Ovary (tissue), 3 donors: ENCODE measurements around the gene DENND1B.

Experiments used
- CTCF ChIP-seq, 3 donors: fragments of 450-650 bp in 2 of 3; fragments of 200-600 bp in 1 of 3; IDR thresholded peaks; one replicate each; pipeline versions ENCODE4 v1.5.1 to v1.8.0; 2016 to 2022; ENCODE audit warnings: antibody characterized with exemption in 3 of 3, mild to moderate bottlenecking in 1 of 3
- EP300 ChIP-seq: sonication (generic); formaldehyde crosslinking; IDR thresholded peaks from one replicate; pipeline ENCODE4 v1.6.1; 2017; ENCODE audit warnings: antibody characterized with exemption
- POLR2A ChIP-seq: fragments of 450-650 bp; IDR thresholded peaks from one replicate; pipeline ENCODE4 v1.6.1; 2017; ENCODE audit warnings: antibody characterized with exemption, mild to moderate bottlenecking, moderate library complexity
- donor health status: DM: no; HTN: no; CAD: no.

DNA sequence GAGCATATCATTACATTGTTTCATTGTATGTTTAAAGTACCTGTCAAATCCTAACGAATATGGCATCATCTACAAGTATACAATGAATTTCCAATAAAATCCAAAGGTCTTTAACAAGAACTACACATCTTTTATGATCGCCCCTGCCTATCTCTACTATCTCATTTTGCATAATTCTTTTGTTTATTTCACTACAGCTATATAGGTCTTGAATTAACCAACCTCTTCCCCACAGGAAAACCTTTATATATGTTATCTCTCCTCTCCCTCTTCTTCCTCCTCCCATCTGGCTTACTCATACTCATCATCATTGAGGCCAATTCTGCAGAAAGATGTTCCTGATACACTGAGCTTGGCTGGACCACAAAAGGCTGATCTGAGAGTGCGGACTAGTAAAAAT, 175.5 kb downstream of the DENND1B start:
- TF ChIP-seq CTCF (IDR thresholded peaks at IDR 0.05) (no peak), POLR2A (no peak), EP300 (no peak)
